Body of pancreas (tissue), 4 donors: ENCODE measurements around the gene ATP5PO. TPM values are rescaled to one million over a fixed set of nuclear protein-coding genes. Genes with fewer than 3 reads are reported as not detected.
"Not testable (repeated sequence)": the region's sequence is repeated elsewhere in the genome, so short reads cannot be mapped to it uniquely, and the experiment has no call there.

ENCODE experiments used
- ATAC-seq: fragments of 150-250 bp; one replicate; pipeline ENCODE4 v1.9.1; 2016
- DNase-seq, 4 donors: peaks; one replicate each; pipeline ENCODE4 v3.0.0-alpha.2; 2019
- H3K27ac ChIP-seq, 4 donors: fragments of 200-600 bp; sonication (generic); 1 replicate in 3 of 4; 2 replicates in 1 of 4; pipeline versions ENCODE4 v1.5.1 to v1.6.1; 2016 to 2019; ENCODE audit warnings: mild to moderate bottlenecking in 1 of 4, mixed read lengths in 1 of 4, moderate library complexity in 1 of 4
- H3K27me3 ChIP-seq, 2 donors: fragments of 200-600 bp; sonication (generic); one replicate each; pipeline ENCODE4 v1.6.0; 2016; ENCODE audit warnings: mild to moderate bottlenecking in 1 of 2
- H3K36me3 ChIP-seq, 2 donors: fragments of 200-600 bp; sonication (generic); replicated peaks in 1 of 2; 2 replicates each; pipeline ENCODE4 v1.5.1; 2016; ENCODE audit warnings: low read depth in 2 of 2; ENCODE audit not compliant: insufficient read depth in 1 of 2
- H3K4me1 ChIP-seq: fragments of 200-600 bp; sonication (generic); one replicate; pipeline ENCODE4 v1.6.0; 2016
- H3K4me3 ChIP-seq, 2 donors: fragments of 200-600 bp; sonication (generic); 1 replicate in 1 of 2; 2 replicates in 1 of 2; pipeline ENCODE4 v1.5.1; 2016 to 2019
- H3K9me3 ChIP-seq, 3 donors: fragments of 200-600 bp; sonication (generic); 1 replicate in 2 of 3; 2 replicates in 1 of 3; pipeline ENCODE4 v1.5.1; 2016
- POLR2A ChIP-seq, 3 donors: fragments of 450-650 bp; IDR thresholded peaks; one replicate each; pipeline ENCODE4 v1.6.1; 2016; ENCODE audit warnings: antibody characterized with exemption in 3 of 3, mild to moderate bottlenecking in 2 of 3
- WGBS, 2 donors: methylation state at CpG; one replicate each; pipeline ENCODE4 v1.1.5; 2017; 5-methylcytosine and 5-hydroxymethylcytosine counted together
- intact Hi-C: fragments of 100-400 bp; cut with DNase I; formaldehyde crosslinking; loops from one replicate; pipeline ENCODE4 v1.15.1; 2023
- total RNA-seq, 2 donors: library from RNA; depleted of rRNA; stranded (reverse); fragments of >200 nt; gene quantifications; one replicate each; pipeline ENCODE4 v1.1.0, GENCODE V29; 2016
- TF ChIP-seq, protein P1 (sequence below), 7 experiments: fragments of 450-650 bp in 4 of 7; fragments of 200-600 bp in 3 of 7; sonication (generic) in 3 of 7; IDR thresholded peaks; one replicate each; pipeline ENCODE4 v1.5.1; 2016 to 2019; ENCODE audit warnings: antibody characterized with exemption in 7 of 7

Gene ATP5PO
- total RNA-seq, 2 donors from 2014 or later: 79.1 to 85.0 TPM

GRCh38 chr21:33931799-33932390 lies 16.3 kb upstream of the ATP5PO start:
- TF ChIP-seq, protein P1, sequence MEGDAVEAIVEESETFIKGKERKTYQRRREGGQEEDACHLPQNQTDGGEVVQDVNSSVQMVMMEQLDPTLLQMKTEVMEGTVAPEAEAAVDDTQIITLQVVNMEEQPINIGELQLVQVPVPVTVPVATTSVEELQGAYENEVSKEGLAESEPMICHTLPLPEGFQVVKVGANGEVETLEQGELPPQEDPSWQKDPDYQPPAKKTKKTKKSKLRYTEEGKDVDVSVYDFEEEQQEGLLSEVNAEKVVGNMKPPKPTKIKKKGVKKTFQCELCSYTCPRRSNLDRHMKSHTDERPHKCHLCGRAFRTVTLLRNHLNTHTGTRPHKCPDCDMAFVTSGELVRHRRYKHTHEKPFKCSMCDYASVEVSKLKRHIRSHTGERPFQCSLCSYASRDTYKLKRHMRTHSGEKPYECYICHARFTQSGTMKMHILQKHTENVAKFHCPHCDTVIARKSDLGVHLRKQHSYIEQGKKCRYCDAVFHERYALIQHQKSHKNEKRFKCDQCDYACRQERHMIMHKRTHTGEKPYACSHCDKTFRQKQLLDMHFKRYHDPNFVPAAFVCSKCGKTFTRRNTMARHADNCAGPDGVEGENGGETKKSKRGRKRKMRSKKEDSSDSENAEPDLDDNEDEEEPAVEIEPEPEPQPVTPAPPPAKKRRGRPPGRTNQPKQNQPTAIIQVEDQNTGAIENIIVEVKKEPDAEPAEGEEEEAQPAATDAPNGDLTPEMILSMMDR (IDR thresholded peaks at IDR 0.05): no peak
- TF ChIP-seq POLR2A (IDR thresholded peaks at IDR 0.05): no peak
- 44 to 63% methylated on average over 10 of the region's 10 CpGs for WGBS, 2 donors
- H3K4me1 ChIP-seq: peaks cover 9% of the 10 kb centered on the region
- intact Hi-C loops: no loop called here
- H3K27ac ChIP-seq: peak overlapping the region in 2 of 4 donors; percentile 60 to 71
- no peaks in the 10 kb centered on the region for H3K36me3 ChIP-seq
- no peaks in the 10 kb centered on the region for H3K27me3 ChIP-seq
- no peak overlapping the region for H3K4me3 ChIP-seq
- peak; percentile 30 for ATAC-seq
- no peak for DNase-seq
- H3K9me3 ChIP-seq: no peaks in the 10 kb centered on the region

DNA sequence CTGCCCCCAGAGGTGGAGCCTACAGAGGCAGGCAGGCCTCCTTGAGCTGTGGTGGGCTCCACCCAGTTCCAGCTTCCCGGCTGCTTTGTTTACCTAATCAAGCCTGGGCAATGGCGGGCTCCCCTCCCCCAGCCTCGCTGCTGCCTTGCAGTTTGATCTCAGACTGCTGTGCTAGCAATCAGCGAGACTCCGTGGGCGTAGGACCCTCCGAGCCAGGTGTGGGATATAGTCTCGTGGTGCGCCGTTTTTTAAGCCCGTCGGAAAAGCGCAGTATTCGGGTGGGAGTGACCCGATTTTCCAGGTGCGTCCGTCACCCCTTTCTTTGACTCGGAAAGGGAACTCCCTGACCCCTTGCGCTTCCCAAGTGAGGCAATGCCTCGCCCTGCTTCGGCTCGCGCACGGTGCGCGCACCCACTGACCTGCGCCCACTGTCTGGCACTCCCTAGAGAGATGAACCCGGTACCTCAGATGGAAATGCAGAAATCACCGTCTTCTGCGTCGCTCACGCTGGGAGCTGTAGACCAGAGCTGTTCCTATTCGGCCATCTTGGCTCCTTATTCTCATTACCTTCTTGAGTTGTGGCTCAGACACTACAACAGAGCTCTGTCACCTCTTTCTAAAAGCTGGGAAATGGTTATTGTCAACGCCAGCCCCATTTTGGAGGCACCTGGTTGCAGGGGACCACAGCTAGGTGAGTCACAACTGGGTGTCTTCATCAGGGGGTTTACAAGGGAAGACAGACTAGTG lies 15.6 kb upstream of the ATP5PO start:
- DNase-seq, intact Hi-C loops, H3K9me3 ChIP-seq, H3K4me3 ChIP-seq, H3K4me1 ChIP-seq, H3K27me3 ChIP-seq, H3K36me3 ChIP-seq: not testable (repeated sequence)
- ATAC-seq: peak; percentile 27
- TF ChIP-seq POLR2A (IDR thresholded peaks at IDR 0.05): peak in 2 of 3 donors; percentile 8 to 33
- H3K27ac ChIP-seq: peak overlapping the region in 2 of 4 donors; percentile 60 to 71
- WGBS, 2 donors: 58 to 71% methylated on average over 7 to 18 of the region's 34 CpGs

DNA sequence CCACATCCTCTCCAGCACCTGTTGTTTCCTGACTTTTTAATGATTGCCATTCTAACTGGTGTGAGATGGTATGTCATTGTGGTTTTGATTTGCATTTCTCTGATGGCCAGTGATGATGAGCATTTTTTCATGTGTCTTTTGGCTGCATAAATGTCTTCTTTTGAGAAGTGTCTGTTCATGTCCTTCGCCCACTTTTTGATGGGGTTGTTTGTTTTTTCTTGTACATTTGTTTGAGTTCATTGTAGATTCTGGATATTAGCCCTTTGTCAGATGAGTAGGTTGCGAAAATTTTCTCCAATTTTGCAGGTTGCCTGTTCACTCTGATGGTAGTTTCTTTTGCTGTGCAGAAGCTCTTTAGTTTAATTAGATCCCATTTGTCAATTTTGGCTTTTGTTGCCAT lies 10.6 kb upstream of the ATP5PO start:
- H3K27me3 ChIP-seq, H3K36me3 ChIP-seq, H3K4me1 ChIP-seq, DNase-seq, H3K27ac ChIP-seq, H3K4me3 ChIP-seq, H3K9me3 ChIP-seq, ATAC-seq: not testable (repeated sequence)
- intact Hi-C loops: loop anchor here (10.0 kb wide), 1 partner anchor 279 kb away; no protein-coding TSS in a partner anchor
- WGBS, 2 donors: 95 to 98% methylated on average over 2 of the region's 2 CpGs

- no peak overlapping the region for H3K27ac ChIP-seq
- no peak for DNase-seq
- no peaks in the 10 kb centered on the region for H3K27me3 ChIP-seq
- 64 to 75% methylated on average over 3 of the region's 3 CpGs for WGBS, 2 donors
- no peak overlapping the region for H3K4me3 ChIP-seq
- ATAC-seq: no peak
- H3K4me1 ChIP-seq: no peaks in the 10 kb centered on the region
- no peaks in the 10 kb centered on the region for H3K9me3 ChIP-seq
- TF ChIP-seq, protein P1 (IDR thresholded peaks at IDR 0.05): no peak
- no peak for TF ChIP-seq POLR2A (IDR thresholded peaks at IDR 0.05)
- H3K36me3 ChIP-seq: no peaks in the 10 kb centered on the region
- intact Hi-C loops: loop anchor here (5.0 to 10.0 kb wide), 2 partner anchors 280 to 423 kb away; no protein-coding TSS in a partner anchor
Measured at GRCh38 chr21:33924766-33925100, 9.1 kb upstream of the ATP5PO start.

DNA sequence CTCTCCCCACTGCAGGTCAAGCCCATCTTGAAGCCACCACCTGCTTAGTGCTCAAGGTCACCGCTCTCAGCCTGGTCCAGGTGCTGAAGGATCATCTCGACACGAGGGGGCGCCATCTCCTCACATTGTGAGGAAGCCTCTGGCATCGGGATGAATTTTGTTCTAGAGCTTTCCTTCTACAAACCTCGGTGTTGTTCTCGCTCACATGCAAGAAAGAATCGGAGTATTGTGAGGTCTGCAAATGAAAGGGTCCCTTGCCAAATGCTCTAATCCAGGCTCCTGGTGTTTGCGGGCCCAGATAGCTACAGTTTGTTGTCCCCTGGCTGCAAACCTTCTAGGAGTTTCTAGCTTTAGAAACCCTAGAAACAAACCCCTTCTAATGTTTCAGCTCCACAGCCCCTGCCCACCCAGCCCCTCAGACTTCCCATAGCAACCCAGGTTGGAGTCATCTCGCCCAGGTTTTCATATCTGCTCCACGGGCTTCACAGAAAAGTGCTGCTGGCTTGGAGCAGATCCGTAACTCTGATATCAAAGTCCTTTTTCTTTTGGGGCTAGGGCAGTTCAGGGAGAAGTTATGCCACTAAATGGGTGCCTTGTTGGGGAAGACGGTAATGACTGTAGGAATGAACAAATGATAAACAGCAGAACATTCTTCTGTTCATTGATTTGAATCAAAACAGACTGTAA lies 8.6 kb upstream of the ATP5PO start:
- intact Hi-C loops: loop anchor here (5.0 to 10.0 kb wide), 2 partner anchors 281 to 423 kb away; no protein-coding TSS in a partner anchor
- peak; percentile 90 to 94 (median 94) for DNase-seq
- H3K4me3 ChIP-seq: no peak overlapping the region
- H3K36me3 ChIP-seq: no peaks in the 10 kb centered on the region
- ATAC-seq: peak; percentile 95
- no peak overlapping the region for H3K27ac ChIP-seq
- TF ChIP-seq, protein P1 (IDR thresholded peaks at IDR 0.05): peak; percentile 73 to 96 (median 93)
- TF ChIP-seq POLR2A (IDR thresholded peaks at IDR 0.05): no peak
- H3K9me3 ChIP-seq: no peaks in the 10 kb centered on the region
- H3K27me3 ChIP-seq: no peaks in the 10 kb centered on the region
- WGBS, 2 donors: 11 to 18% methylated on average over 12 to 13 of the region's 13 CpGs
- H3K4me1 ChIP-seq: no peaks in the 10 kb centered on the region
